Ishikawa (cell line): Measurements from ENCODE around the gene CTNNA3.

ENCODE experiments used
- CEBPB ChIP-seq: IDR thresholded peaks from 2 replicates; pipeline ENCODE4 v1.6.1; 2012
- MAX ChIP-seq: IDR thresholded peaks from 2 replicates; pipeline ENCODE4 v1.6.1; 2012
- RAD21 ChIP-seq: IDR thresholded peaks from 2 replicates; pipeline ENCODE4 v1.6.1; 2012; ENCODE audit warnings: low read depth
- REST ChIP-seq: IDR thresholded peaks from 2 replicates; pipeline ENCODE4 v1.6.1; 2012; ENCODE audit warnings: low read depth, mild to moderate bottlenecking
- YY1 ChIP-seq: IDR thresholded peaks from 2 replicates; pipeline ENCODE4 v1.6.1; 2012; ENCODE audit warnings: low read depth
- TF ChIP-seq, protein P1 (sequence below): IDR thresholded peaks from 2 replicates; pipeline ENCODE4 v1.6.1; 2012

DNA sequence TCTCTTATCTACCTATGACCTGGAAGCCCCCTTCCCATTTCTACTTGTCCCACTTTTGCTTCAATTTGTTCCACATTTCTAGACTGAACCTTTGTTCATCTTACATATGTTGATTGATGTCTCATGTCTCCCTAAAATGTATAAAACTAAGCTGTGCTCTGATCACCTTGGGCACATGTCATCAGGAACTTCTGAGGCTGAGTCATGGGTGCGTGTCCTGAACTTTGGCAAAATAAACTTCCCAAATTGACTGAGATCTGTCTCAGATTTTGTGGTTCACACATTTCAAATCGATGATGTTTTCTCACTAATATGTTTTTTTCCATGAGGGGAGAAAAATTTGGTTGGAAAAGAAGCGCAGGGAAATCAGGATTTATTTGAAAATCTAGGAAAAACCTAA is 1176.4 kb downstream of the CTNNA3 start:
- TF ChIP-seq, protein P1, sequence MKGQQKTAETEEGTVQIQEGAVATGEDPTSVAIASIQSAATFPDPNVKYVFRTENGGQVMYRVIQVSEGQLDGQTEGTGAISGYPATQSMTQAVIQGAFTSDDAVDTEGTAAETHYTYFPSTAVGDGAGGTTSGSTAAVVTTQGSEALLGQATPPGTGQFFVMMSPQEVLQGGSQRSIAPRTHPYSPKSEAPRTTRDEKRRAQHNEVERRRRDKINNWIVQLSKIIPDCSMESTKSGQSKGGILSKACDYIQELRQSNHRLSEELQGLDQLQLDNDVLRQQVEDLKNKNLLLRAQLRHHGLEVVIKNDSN: no peak
- TF ChIP-seq CEBPB (no peak), RAD21 (no peak), YY1 (no peak), REST (no peak), MAX (no peak)
